CD8-positive, alpha-beta memory T cell (primary cell): ENCODE data around the gene ASPA. TPM values are rescaled to one million over a fixed set of nuclear protein-coding genes. Genes with fewer than 3 reads are reported as not detected.

Source experiments
- CTCF ChIA-PET: fragments of 350-600 bp; sonication (Branson Sonifier 250); formaldehyde crosslinking; loops from one replicate; lab custom pipeline; 2021; ENCODE audit warnings: antibody characterized with exemption; lab: Charles Lee
- POLR2A ChIA-PET: fragments of 350-600 bp; sonication (Branson Sonifier 250); formaldehyde crosslinking; loops from one replicate; lab custom pipeline; 2021; ENCODE audit warnings: antibody characterized with exemption; lab: Charles Lee
- DNase-seq, 5 donors: peaks; one replicate each; pipeline versions ENCODE4 v3.0.0 to v3.0.0-alpha.2; 2020 to 2022; ENCODE audit warnings: mixed read lengths in 1 of 5
- H3K27ac ChIP-seq: one replicate; pipeline ENCODE4 v1.7.0; 2013; ENCODE audit warnings: low read depth, mild to moderate bottlenecking, low read length, moderate library complexity
- H3K27me3 ChIP-seq: 2 replicates; pipeline ENCODE4 v1.7.0; 2013; ENCODE audit warnings: low read length, mild to moderate bottlenecking; ENCODE audit not compliant: insufficient read depth, poor library complexity, severe bottlenecking
- H3K36me3 ChIP-seq: 2 replicates; pipeline ENCODE4 v1.7.0; 2013; ENCODE audit warnings: mild to moderate bottlenecking, low read length, moderate library complexity; ENCODE audit not compliant: insufficient read depth
- H3K4me1 ChIP-seq: 2 replicates; pipeline ENCODE4 v1.7.0; 2013; ENCODE audit warnings: mild to moderate bottlenecking, low read length, moderate library complexity; ENCODE audit not compliant: insufficient read depth
- H3K4me3 ChIP-seq: 2 replicates; pipeline ENCODE4 v1.7.0; 2013; ENCODE audit warnings: mild to moderate bottlenecking, low read length
- H3K9me3 ChIP-seq: 2 replicates; pipeline ENCODE4 v1.7.0; 2013; ENCODE audit warnings: mild to moderate bottlenecking, low read length
- H3K27ac Mint-ChIP-seq, 8 donors: one replicate each; pipeline ENCODE4 v1.8.0; 2020 to 2021; ENCODE audit warnings: mixed read lengths in 8 of 8, mild to moderate bottlenecking in 6 of 8, inconsistent platforms in 3 of 8, moderate library complexity in 3 of 8
- H3K27me3 Mint-ChIP-seq, 2 donors: one replicate each; pipeline ENCODE4 v1.8.0; 2020 to 2021; ENCODE audit warnings: mixed read lengths in 2 of 2, mild to moderate bottlenecking in 1 of 2, moderate library complexity in 1 of 2
- H3K36me3 Mint-ChIP-seq, 3 donors: one replicate each; pipeline ENCODE4 v1.8.0; 2020 to 2021; ENCODE audit warnings: mixed read lengths in 3 of 3, inconsistent platforms in 1 of 3, mild to moderate bottlenecking in 1 of 3
- H3K4me1 Mint-ChIP-seq, 3 donors: one replicate each; pipeline ENCODE4 v1.8.0; 2020 to 2021; ENCODE audit warnings: mixed read lengths in 3 of 3, inconsistent platforms in 1 of 3, mild to moderate bottlenecking in 1 of 3
- H3K4me3 Mint-ChIP-seq, 7 donors: one replicate each; pipeline ENCODE4 v1.8.0; 2020 to 2021; ENCODE audit warnings: mixed read lengths in 7 of 7, mild to moderate bottlenecking in 6 of 7, moderate library complexity in 4 of 7, inconsistent platforms in 2 of 7
- H3K9me3 Mint-ChIP-seq, 5 donors: one replicate each; pipeline ENCODE4 v1.8.0; 2020 to 2022; ENCODE audit warnings: mixed read lengths in 5 of 5, mild to moderate bottlenecking in 3 of 5, moderate library complexity in 2 of 5, inconsistent platforms in 1 of 5
- polyA plus RNA-seq: library from polyadenylated mRNA; unstranded; fragments of 300-500 nt; fragmentation: Illumina TruSeq; gene quantifications from one replicate; pipeline ENCODE4 v1.2.3, GENCODE V29; 2021
- total RNA-seq, 2 experiments: library from RNA; stranded (reverse); gene quantifications; one replicate each; pipeline ENCODE4 v1.2.3, GENCODE V29; 2021

ASPA gene
- total and polyA plus RNA-seq, 3 experiments from 2014 or later: not detected

- no peak overlapping the region for H3K27ac ChIP-seq
- no peaks in the 10 kb centered on the region for H3K27me3 ChIP-seq
- H3K4me1 ChIP-seq: no peaks in the 10 kb centered on the region
- no peak overlapping the region for H3K4me3 Mint-ChIP-seq
- CTCF ChIA-PET: no interaction called here
- H3K4me1 Mint-ChIP-seq: no peaks in the 10 kb centered on the region
- no peak overlapping the region for H3K27ac Mint-ChIP-seq
- DNase-seq: no peak
- POLR2A ChIA-PET: no interaction called here
- no peaks in the 10 kb centered on the region for H3K9me3 ChIP-seq
- H3K27me3 Mint-ChIP-seq: peaks cover 14 to 42% of the 10 kb centered on the region in 2 donors
- no peaks in the 10 kb centered on the region for H3K36me3 Mint-ChIP-seq
- no peak overlapping the region for H3K4me3 ChIP-seq
- no peaks in the 10 kb centered on the region for H3K36me3 ChIP-seq
- no peaks in the 10 kb centered on the region for H3K9me3 Mint-ChIP-seq
These were observed 21.3 kb downstream of the ASPA start for GRCh38 chr17:3497101-3497500.

GRCh38 chr17:3501344-3501743, 25.5 kb downstream of the ASPA start:
- ChIA-PET POLR2A (no interaction called here), CTCF (no interaction called here)
- Histone ChIP-seq H3K27ac (no peak overlapping the region), H3K27me3 (no peaks in the 10 kb centered on the region), H3K4me1 (no peaks in the 10 kb centered on the region), H3K36me3 (no peaks in the 10 kb centered on the region), H3K4me3 (no peak overlapping the region), H3K9me3 (no peaks in the 10 kb centered on the region)
- DNase-seq: no peak
- Mint-ChIP-seq H3K4me1 (no peaks in the 10 kb centered on the region), H3K27me3 (peaks cover 4 to 20% of the 10 kb centered on the region in 2 donors), H3K9me3 (no peaks in the 10 kb centered on the region), H3K4me3 (no peak overlapping the region), H3K36me3 (no peaks in the 10 kb centered on the region), H3K27ac (no peak overlapping the region)

- H3K9me3 ChIP-seq: no peaks in the 10 kb centered on the region
- no peaks in the 10 kb centered on the region for H3K4me1 ChIP-seq
- no peaks in the 10 kb centered on the region for H3K27me3 ChIP-seq
- Mint-ChIP-seq H3K4me3 (no peak overlapping the region), H3K36me3 (no peaks in the 10 kb centered on the region), H3K4me1 (no peaks in the 10 kb centered on the region), H3K27ac (no peak overlapping the region), H3K27me3 (peaks cover 8 to 19% of the 10 kb centered on the region in 2 donors), H3K9me3 (peaks cover 0 to under 1% (median 0%) of the 10 kb centered on the region in 5 donors)
- H3K4me3 ChIP-seq: no peak overlapping the region
- H3K36me3 ChIP-seq: no peaks in the 10 kb centered on the region
- POLR2A ChIA-PET: no interaction called here
- CTCF ChIA-PET: no interaction called here
- H3K27ac ChIP-seq: no peak overlapping the region
- DNase-seq: no peak
These were observed 26.7 kb downstream of the ASPA start for GRCh38 chr17:3502466-3502865.

GRCh38 chr17:3503285-3503684, 27.5 kb downstream of the ASPA start:
- H3K4me1 ChIP-seq: no peaks in the 10 kb centered on the region
- no peaks in the 10 kb centered on the region for H3K9me3 ChIP-seq
- Mint-ChIP-seq H3K27ac (no peak overlapping the region), H3K4me1 (no peaks in the 10 kb centered on the region), H3K4me3 (no peak overlapping the region), H3K27me3 (peaks cover 8 to 23% of the 10 kb centered on the region in 2 donors), H3K9me3 (peaks cover 0 to 2% (median 0%) of the 10 kb centered on the region in 5 donors), H3K36me3 (no peaks in the 10 kb centered on the region)
- no peak overlapping the region for H3K4me3 ChIP-seq
- POLR2A ChIA-PET: no interaction called here
- H3K27ac ChIP-seq: no peak overlapping the region
- CTCF ChIA-PET: no interaction called here
- no peaks in the 10 kb centered on the region for H3K36me3 ChIP-seq
- H3K27me3 ChIP-seq: no peaks in the 10 kb centered on the region
- no peak for DNase-seq

GRCh38 chr17:3505008-3505407, 29.2 kb downstream of the ASPA start:
- H3K27me3 ChIP-seq: no peaks in the 10 kb centered on the region
- H3K4me3 ChIP-seq: no peak overlapping the region
- Mint-ChIP-seq H3K9me3 (peaks cover 0 to 4% (median 3%) of the 10 kb centered on the region in 5 donors), H3K36me3 (peaks cover 0 to 9% (median 0%) of the 10 kb centered on the region in 3 donors), H3K4me1 (no peaks in the 10 kb centered on the region), H3K27ac (no peak overlapping the region), H3K4me3 (no peak overlapping the region), H3K27me3 (peaks cover 10 to 28% of the 10 kb centered on the region in 2 donors)
- CTCF ChIA-PET: no interaction called here
- no peak for DNase-seq
- H3K27ac ChIP-seq: no peak overlapping the region
- POLR2A ChIA-PET: no interaction called here
- H3K36me3 ChIP-seq: no peaks in the 10 kb centered on the region
- H3K4me1 ChIP-seq: no peaks in the 10 kb centered on the region
- no peaks in the 10 kb centered on the region for H3K9me3 ChIP-seq

- no peaks in the 10 kb centered on the region for H3K36me3 ChIP-seq
These were observed 30.3 kb downstream of the ASPA start for GRCh38 chr17:3506054-3506453.

GRCh38 chr17:3507071-3507470, 31.3 kb downstream of the ASPA start:
- H3K36me3 Mint-ChIP-seq: peaks cover 0 to 9% (median 0%) of the 10 kb centered on the region in 3 donors
- ChIA-PET POLR2A (no interaction called here), CTCF (no interaction called here)
- DNase-seq: no peak
- H3K27me3 ChIP-seq: no peaks in the 10 kb centered on the region
- no peak overlapping the region for H3K4me3 Mint-ChIP-seq
- H3K9me3 Mint-ChIP-seq: peaks cover 0 to 4% (median 3%) of the 10 kb centered on the region in 5 donors
- peaks cover 10 to 27% of the 10 kb centered on the region in 2 donors for H3K27me3 Mint-ChIP-seq
- no peak overlapping the region for H3K27ac ChIP-seq
- no peaks in the 10 kb centered on the region for H3K4me1 Mint-ChIP-seq
- no peaks in the 10 kb centered on the region for H3K4me1 ChIP-seq
- H3K4me3 ChIP-seq: no peak overlapping the region
- H3K27ac Mint-ChIP-seq: no peak overlapping the region
- no peaks in the 10 kb centered on the region for H3K9me3 ChIP-seq
- H3K36me3 ChIP-seq: no peaks in the 10 kb centered on the region

More at GRCh38 chr17:3506054-3506453, 30.3 kb downstream of the ASPA start:
- DNase-seq: no peak
- Histone ChIP-seq H3K27me3 (no peaks in the 10 kb centered on the region), H3K4me1 (no peaks in the 10 kb centered on the region), H3K9me3 (no peaks in the 10 kb centered on the region), H3K4me3 (no peak overlapping the region), H3K27ac (no peak overlapping the region)
- Mint-ChIP-seq H3K4me1 (no peaks in the 10 kb centered on the region), H3K4me3 (no peak overlapping the region), H3K9me3 (peaks cover 0 to 4% (median 3%) of the 10 kb centered on the region in 5 donors), H3K27ac (no peak overlapping the region), H3K27me3 (peaks cover 10 to 24% of the 10 kb centered on the region in 2 donors), H3K36me3 (peaks cover 0 to 9% (median 0%) of the 10 kb centered on the region in 3 donors)
- ChIA-PET POLR2A (no interaction called here), CTCF (no interaction called here)

GRCh38 chr17:3507869-3508268, 32.1 kb downstream of the ASPA start:
- no peak overlapping the region for H3K4me3 Mint-ChIP-seq
- peaks cover 0 to 4% (median 3%) of the 10 kb centered on the region in 5 donors for H3K9me3 Mint-ChIP-seq
- no peak overlapping the region for H3K4me3 ChIP-seq
- H3K9me3 ChIP-seq: no peaks in the 10 kb centered on the region
- H3K36me3 ChIP-seq: no peaks in the 10 kb centered on the region
- no peaks in the 10 kb centered on the region for H3K4me1 Mint-ChIP-seq
- peaks cover 10 to 29% of the 10 kb centered on the region in 2 donors for H3K27me3 Mint-ChIP-seq
- H3K27ac ChIP-seq: no peak overlapping the region
- H3K27me3 ChIP-seq: no peaks in the 10 kb centered on the region
- peaks cover 0 to 9% (median 0%) of the 10 kb centered on the region in 3 donors for H3K36me3 Mint-ChIP-seq
- no peak for DNase-seq
- no peak overlapping the region for H3K27ac Mint-ChIP-seq
- ChIA-PET CTCF (no interaction called here), POLR2A (no interaction called here)
- H3K4me1 ChIP-seq: no peaks in the 10 kb centered on the region
